COLO668 (cell line): ENCODE data around the gene CNMD.
"Not testable (repeated sequence)": the region's sequence is repeated elsewhere in the genome, so short reads cannot be mapped to it uniquely, and the experiment has no call there.

ENCODE experiments used
- DNase-seq: peaks from one replicate; lab custom pipeline; 2025; ENCODE audit not compliant: unreplicated experiment; lab: John Stamatoyannopoulos, UW

The CNMD gene

GRCh38 chr13:52746141-52746540 is 6.5 kb upstream of the CNMD start:
- no peak for DNase-seq

- DNase-seq: no peak
These were observed 5.3 kb upstream of the CNMD start for GRCh38 chr13:52744842-52745375.

GRCh38 chr13:52743988-52744387 is 4.4 kb upstream of the CNMD start:
- DNase-seq: no peak

- no peak for DNase-seq
These were observed 3.9 kb upstream of the CNMD start for GRCh38 chr13:52743569-52743968.

- DNase-seq: no peak
These were observed 727 bp downstream of the CNMD start for GRCh38 chr13:52738719-52739467.

GRCh38 chr13:52737965-52738364 is 1.7 kb downstream of the CNMD start:
- DNase-seq: no peak

GRCh38 chr13:52737451-52737850 is 2.2 kb downstream of the CNMD start:
- no peak for DNase-seq

GRCh38 chr13:52736891-52737290 is 2.7 kb downstream of the CNMD start:
- DNase-seq: no peak

GRCh38 chr13:52734075-52734623 is 5.5 kb downstream of the CNMD start:
- no peak for DNase-seq

- no peak for DNase-seq
These were observed 13.4 kb downstream of the CNMD start for GRCh38 chr13:52726258-52726657.

GRCh38 chr13:52725302-52725701 is 14.3 kb downstream of the CNMD start:
- no peak for DNase-seq

- DNase-seq: no peak
These were observed 16.4 kb downstream of the CNMD start for GRCh38 chr13:52723181-52723580.

- DNase-seq: not testable (repeated sequence)
These were observed 18.3 kb downstream of the CNMD start for GRCh38 chr13:52721356-52721755.

GRCh38 chr13:52720904-52721303 is 18.7 kb downstream of the CNMD start:
- DNase-seq: peak; percentile 41

GRCh38 chr13:52713894-52714293 is 25.7 kb downstream of the CNMD start:
- DNase-seq: no peak

- no peak for DNase-seq
These were observed 27.2 kb downstream of the CNMD start for GRCh38 chr13:52712385-52712784.

GRCh38 chr13:52711286-52711685 is 28.3 kb downstream of the CNMD start:
- DNase-seq: no peak

- not testable (repeated sequence) for DNase-seq
These were observed 31.4 kb downstream of the CNMD start for GRCh38 chr13:52708266-52708665.

GRCh38 chr13:52707375-52707774 is 32.2 kb downstream of the CNMD start:
- peak; percentile 27 for DNase-seq

GRCh38 chr13:52706081-52706480 is 33.5 kb downstream of the CNMD start:
- no peak for DNase-seq

GRCh38 chr13:52703482-52703881 is 36.1 kb downstream of the CNMD start:
- no peak for DNase-seq

- no peak for DNase-seq
These were observed 37.7 kb downstream of the CNMD start for GRCh38 chr13:52701728-52702465.
